ENCODE data around the gene PPP1R3G.

The PPP1R3G gene

DNA sequence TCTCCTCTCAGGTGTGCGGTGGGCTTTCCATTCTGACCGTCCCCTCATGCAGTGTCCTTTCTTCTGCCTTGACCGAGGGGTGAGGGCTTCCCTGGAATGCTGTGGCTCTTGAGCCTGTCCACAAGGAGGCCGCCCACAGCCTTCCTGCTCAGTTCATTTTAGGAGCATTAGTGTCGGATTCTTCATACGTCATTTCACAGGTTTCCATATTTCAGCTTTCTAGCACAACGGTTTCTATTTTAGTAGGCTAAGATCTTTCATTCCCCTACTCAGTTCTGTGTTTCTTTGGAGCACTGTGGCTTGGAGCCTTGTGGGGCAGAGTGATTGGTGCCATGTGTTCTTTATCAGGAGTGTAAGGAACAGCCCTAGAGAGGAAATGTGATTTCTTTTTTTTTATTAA, 5.5 kb downstream of the PPP1R3G start:
- Histone ChIP-seq H3K4me1 (ENCODE audit: control insufficient read depth, insufficient read depth, low read length) (no peaks in the 10 kb centered on the region), H3K27ac (ENCODE audit: insufficient read depth, low read depth, low read length, poor library complexity, severe bottlenecking) (no peak overlapping the region), H3K27me3 (ENCODE audit: control insufficient read depth, insufficient read depth, low read length, poor library complexity, severe bottlenecking) (peaks cover 22% of the 10 kb centered on the region), H3K9me3 (ENCODE audit: control insufficient read depth, low read length) (no peaks in the 10 kb centered on the region), H3K4me3 (ENCODE audit: insufficient read depth, low read depth, low read length) (no peak overlapping the region), H3K36me3 (ENCODE audit: control insufficient read depth, insufficient read depth, low read length) (no peaks in the 10 kb centered on the region)
- 91 to 94% methylated on average over 7 of the region's 7 CpGs for WGBS, 2 experiments

DNA sequence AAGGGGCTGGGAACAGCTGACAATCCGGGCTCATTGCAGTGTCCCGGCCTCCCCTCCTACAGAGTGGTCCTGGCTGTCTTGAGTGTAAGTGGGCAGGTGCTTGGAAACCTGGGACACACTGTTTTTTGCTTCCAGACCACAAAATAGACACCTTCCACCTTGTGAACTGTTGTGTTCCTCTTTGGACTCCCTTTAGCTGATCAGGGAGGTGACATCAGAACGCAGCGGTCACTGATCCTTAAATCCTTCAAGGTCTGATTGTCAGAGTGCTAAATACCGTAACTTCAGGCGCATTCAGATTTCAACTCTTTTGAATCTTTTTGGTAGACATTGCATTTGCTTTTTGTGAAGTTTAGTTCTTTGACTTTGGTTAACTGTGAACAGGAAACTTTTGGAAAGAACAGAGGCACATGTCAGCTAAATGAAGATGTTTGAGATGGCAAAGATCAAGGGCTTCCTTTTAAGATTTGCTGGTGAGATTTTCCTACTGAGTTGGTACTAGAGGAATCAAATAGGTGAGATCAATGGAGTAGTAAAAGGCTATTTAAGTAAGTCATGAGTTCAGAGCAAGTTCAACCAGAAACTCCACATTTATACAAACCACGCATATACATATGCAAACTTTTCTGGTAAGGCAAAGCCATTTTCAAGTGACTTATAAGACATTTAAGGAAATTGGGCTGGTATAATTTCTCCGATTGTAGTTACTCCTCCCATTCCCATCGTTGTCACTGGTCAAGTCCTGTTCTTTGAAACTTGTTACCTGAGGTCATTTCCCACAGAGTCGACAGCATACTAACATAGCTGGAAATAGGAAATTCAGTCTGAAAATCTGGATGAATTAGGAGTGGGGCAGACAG, 6.3 kb downstream of the PPP1R3G start:
- WGBS, 2 experiments: 94 to 97% methylated on average over 10 of the region's 10 CpGs

DNA sequence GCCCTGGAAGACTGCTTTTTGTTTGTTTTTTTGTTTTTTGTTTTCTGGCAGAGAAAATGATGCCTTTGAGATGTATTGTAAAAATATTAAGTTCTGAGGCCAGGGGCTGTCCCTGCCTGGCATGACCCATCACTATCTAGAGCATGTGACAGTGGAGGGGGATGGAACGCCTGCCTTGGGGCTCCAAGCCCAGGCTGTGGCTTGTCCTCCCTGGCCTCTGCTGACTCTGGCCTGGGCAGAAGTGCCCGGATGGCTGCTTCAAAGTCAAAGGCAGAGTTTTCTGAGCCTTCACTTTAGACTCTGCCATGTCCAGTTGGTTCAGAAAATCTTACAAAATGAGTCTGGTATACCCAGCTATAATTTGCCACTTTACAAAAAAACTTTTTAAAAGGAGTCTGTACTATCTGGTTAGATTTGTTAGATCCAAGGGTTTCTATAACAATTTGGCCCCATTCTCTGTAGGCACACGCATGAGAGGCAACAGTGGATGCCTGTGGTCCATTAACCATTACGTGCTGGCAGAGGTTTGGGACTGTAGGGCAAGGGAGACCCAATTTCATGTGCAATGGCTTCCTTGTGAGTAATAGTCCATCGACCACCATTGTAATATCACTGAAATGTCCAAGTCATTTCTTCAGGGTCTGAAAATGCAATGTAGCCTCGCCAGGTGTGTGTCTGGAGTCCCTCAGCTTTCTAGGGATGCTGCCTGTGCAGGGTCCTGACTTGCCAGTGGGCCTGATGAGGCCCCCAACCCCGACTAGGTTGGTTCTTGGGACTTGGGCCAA, 8.3 kb downstream of the PPP1R3G start:
- 90 to 93% methylated on average over 7 of the region's 7 CpGs for WGBS, 2 experiments

More for the DNA sequence above, 6.3 kb downstream of the PPP1R3G start:
- Histone ChIP-seq H3K4me3 (ENCODE audit: insufficient read depth, low read depth, low read length) (no peak overlapping the region), H3K27ac (ENCODE audit: insufficient read depth, low read depth, low read length, poor library complexity, severe bottlenecking) (no peak overlapping the region), H3K36me3 (ENCODE audit: control insufficient read depth, insufficient read depth, low read length) (no peaks in the 10 kb centered on the region), H3K4me1 (ENCODE audit: control insufficient read depth, insufficient read depth, low read length) (no peaks in the 10 kb centered on the region), H3K9me3 (ENCODE audit: control insufficient read depth, low read length) (no peaks in the 10 kb centered on the region), H3K27me3 (ENCODE audit: control insufficient read depth, insufficient read depth, low read length, poor library complexity, severe bottlenecking) (peaks cover 14% of the 10 kb centered on the region)

DNA sequence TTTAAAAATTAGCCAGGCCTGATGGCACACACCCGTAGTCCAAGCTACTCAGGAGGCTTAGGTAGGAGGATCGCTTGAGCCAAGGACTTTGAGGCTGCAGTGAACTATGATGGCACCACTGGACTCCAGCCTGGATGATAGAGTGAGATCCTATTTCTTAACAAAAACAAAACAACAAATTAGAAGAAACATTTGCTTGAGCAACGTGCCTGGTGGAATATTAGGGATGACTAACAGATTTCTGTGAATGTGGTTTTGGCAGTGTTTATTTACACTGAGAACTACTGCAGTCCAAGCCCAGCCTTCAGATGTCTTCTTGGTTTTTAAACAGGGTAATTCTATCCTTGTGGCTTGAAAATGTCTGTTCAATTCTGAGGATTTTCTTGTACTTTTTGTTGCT, 9.2 kb downstream of the PPP1R3G start:
- Histone ChIP-seq H3K4me3 (ENCODE audit: insufficient read depth, low read depth, low read length) (no peak overlapping the region), H3K4me1 (ENCODE audit: control insufficient read depth, insufficient read depth, low read length) (no peaks in the 10 kb centered on the region), H3K27ac (ENCODE audit: insufficient read depth, low read depth, low read length, poor library complexity, severe bottlenecking) (no peak overlapping the region), H3K9me3 (ENCODE audit: control insufficient read depth, low read length) (no peaks in the 10 kb centered on the region), H3K27me3 (ENCODE audit: control insufficient read depth, insufficient read depth, low read length, poor library complexity, severe bottlenecking) (no peaks in the 10 kb centered on the region), H3K36me3 (ENCODE audit: control insufficient read depth, insufficient read depth, low read length) (no peaks in the 10 kb centered on the region)
- 92 to 96% methylated on average over 3 of the region's 3 CpGs for WGBS, 2 experiments

More for the DNA sequence above, 8.3 kb downstream of the PPP1R3G start:
- H3K4me3 ChIP-seq (ENCODE audit: insufficient read depth, low read depth, low read length): no peak overlapping the region
- no peaks in the 10 kb centered on the region for H3K9me3 ChIP-seq (ENCODE audit: control insufficient read depth, low read length)
- no peaks in the 10 kb centered on the region for H3K36me3 ChIP-seq (ENCODE audit: control insufficient read depth, insufficient read depth, low read length)
- H3K4me1 ChIP-seq (ENCODE audit: control insufficient read depth, insufficient read depth, low read length): no peaks in the 10 kb centered on the region
- H3K27me3 ChIP-seq (ENCODE audit: control insufficient read depth, insufficient read depth, low read length, poor library complexity, severe bottlenecking): no peaks in the 10 kb centered on the region
- no peak overlapping the region for H3K27ac ChIP-seq (ENCODE audit: insufficient read depth, low read depth, low read length, poor library complexity, severe bottlenecking)

DNA sequence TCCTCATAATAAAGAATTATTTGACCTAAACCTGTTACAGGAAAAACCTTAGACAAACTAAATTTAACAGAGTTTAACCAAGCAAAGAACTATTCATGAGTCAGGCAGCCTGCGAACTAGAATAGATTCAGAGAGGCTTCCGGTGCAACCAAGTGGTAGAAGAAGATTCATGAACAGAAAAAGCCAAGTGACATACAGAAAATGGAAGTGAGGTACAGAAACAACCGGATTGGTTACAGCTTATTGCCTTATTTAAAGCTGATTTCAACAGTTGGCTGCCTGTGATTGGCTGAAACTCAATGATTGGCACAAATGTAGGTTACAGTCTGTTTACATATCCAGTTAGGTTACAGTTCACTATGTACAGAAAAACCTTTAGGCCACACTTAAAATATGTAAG, 10.1 kb downstream of the PPP1R3G start:
- Histone ChIP-seq H3K9me3 (ENCODE audit: control insufficient read depth, low read length) (no peaks in the 10 kb centered on the region), H3K27ac (ENCODE audit: insufficient read depth, low read depth, low read length, poor library complexity, severe bottlenecking) (no peak overlapping the region), H3K36me3 (ENCODE audit: control insufficient read depth, insufficient read depth, low read length) (no peaks in the 10 kb centered on the region), H3K27me3 (ENCODE audit: control insufficient read depth, insufficient read depth, low read length, poor library complexity, severe bottlenecking) (no peaks in the 10 kb centered on the region), H3K4me3 (ENCODE audit: insufficient read depth, low read depth, low read length) (no peak overlapping the region), H3K4me1 (ENCODE audit: control insufficient read depth, insufficient read depth, low read length) (no peaks in the 10 kb centered on the region)
- 78 to 86% methylated on average over 3 of the region's 3 CpGs for WGBS, 2 experiments

DNA sequence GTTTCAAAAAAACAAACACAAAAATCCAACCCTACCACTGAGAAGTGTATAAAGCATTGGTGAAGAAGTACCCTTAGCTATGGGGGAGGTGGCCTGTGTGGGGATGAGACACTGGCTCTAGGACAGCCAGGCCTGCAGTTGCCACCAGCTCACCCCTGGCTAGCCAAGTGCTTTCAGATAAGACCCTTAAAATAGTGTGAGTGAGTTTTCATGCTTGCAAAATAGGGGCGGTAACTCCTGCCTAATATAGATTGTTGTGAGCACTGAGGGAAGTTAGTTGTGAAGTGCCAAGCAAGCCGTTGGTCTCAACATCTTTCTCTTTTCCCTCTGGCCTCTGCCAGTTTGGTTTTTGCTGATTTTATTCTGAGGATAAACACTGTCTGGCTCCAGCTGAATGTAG, 11.3 kb downstream of the PPP1R3G start:
- H3K4me3 ChIP-seq (ENCODE audit: insufficient read depth, low read depth, low read length): no peak overlapping the region
- no peaks in the 10 kb centered on the region for H3K36me3 ChIP-seq (ENCODE audit: control insufficient read depth, insufficient read depth, low read length)
- H3K27ac ChIP-seq (ENCODE audit: insufficient read depth, low read depth, low read length, poor library complexity, severe bottlenecking): no peak overlapping the region
- 88 to 93% methylated on average over 2 of the region's 2 CpGs for WGBS, 2 experiments
- no peaks in the 10 kb centered on the region for H3K27me3 ChIP-seq (ENCODE audit: control insufficient read depth, insufficient read depth, low read length, poor library complexity, severe bottlenecking)
- no peaks in the 10 kb centered on the region for H3K9me3 ChIP-seq (ENCODE audit: control insufficient read depth, low read length)
- no peaks in the 10 kb centered on the region for H3K4me1 ChIP-seq (ENCODE audit: control insufficient read depth, insufficient read depth, low read length)

DNA sequence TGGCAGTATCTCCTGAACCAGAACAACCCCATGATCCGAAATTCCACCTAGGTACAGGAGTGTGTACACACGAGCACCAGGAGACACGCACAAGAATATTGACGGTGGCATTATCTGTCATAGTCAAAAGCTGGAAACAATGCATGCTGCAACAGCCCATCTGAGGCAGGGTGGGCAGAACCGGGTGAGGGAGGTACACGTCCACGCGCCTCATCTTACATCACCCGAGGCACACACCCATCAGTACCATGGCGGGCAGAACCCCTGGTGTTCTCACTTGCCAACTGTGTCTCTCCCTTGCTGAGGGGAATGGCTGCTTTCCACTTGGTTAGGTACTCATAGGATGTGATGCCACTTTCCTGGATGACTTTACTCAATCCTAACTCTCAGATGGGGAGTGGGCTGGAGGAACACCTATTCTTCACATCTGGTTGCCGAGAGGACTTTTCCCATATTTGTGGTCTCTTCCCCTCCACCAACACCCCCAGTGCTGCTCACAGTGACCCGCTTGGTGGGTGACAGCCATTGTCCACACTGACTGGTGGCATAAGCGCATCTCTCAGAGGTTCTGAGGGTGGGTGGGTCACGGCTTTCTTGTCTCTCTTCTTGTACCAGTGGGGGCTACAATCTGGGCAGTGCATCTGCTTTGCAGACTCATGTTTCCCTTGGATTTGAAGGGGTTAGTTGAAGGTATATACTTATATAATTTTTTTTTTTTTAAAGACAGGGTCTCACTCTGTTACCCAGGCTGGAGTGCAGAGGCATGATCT, 13.5 kb downstream of the PPP1R3G start:
- Histone ChIP-seq H3K27me3 (ENCODE audit: control insufficient read depth, insufficient read depth, low read length, poor library complexity, severe bottlenecking) (no peaks in the 10 kb centered on the region), H3K27ac (ENCODE audit: insufficient read depth, low read depth, low read length, poor library complexity, severe bottlenecking) (no peak overlapping the region), H3K4me1 (ENCODE audit: control insufficient read depth, insufficient read depth, low read length) (no peaks in the 10 kb centered on the region), H3K4me3 (ENCODE audit: insufficient read depth, low read depth, low read length) (no peak overlapping the region), H3K36me3 (ENCODE audit: control insufficient read depth, insufficient read depth, low read length) (no peaks in the 10 kb centered on the region), H3K9me3 (ENCODE audit: control insufficient read depth, low read length) (no peaks in the 10 kb centered on the region)
- 94% methylated on average over 14 of the region's 14 CpGs for WGBS, 2 experiments

DNA sequence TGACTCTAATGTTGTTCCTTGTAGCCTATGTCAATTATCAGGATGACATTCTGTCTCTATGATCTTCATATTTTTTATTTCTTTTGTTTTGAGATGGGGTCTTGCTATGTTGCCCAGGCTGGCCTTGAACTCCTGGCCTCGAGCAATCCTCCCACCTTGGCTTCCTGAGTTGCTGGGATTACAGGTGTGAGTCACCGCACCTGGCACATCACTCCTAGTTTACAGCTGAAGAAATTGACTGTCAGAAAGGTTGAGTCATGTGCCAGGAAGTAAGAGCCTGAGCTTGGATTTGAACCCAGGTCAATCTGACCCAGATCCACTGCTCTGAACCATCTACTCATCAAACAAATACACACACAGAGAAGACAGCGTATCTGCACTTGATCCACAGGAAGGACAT, 14.4 kb downstream of the PPP1R3G start:
- Histone ChIP-seq H3K27me3 (ENCODE audit: control insufficient read depth, insufficient read depth, low read length, poor library complexity, severe bottlenecking) (no peaks in the 10 kb centered on the region), H3K4me3 (ENCODE audit: insufficient read depth, low read depth, low read length) (no peak overlapping the region), H3K9me3 (ENCODE audit: control insufficient read depth, low read length) (no peaks in the 10 kb centered on the region), H3K27ac (ENCODE audit: insufficient read depth, low read depth, low read length, poor library complexity, severe bottlenecking) (no peak overlapping the region), H3K4me1 (ENCODE audit: control insufficient read depth, insufficient read depth, low read length) (no peaks in the 10 kb centered on the region), H3K36me3 (ENCODE audit: control insufficient read depth, insufficient read depth, low read length) (no peaks in the 10 kb centered on the region)
- WGBS, 2 experiments: 89 to 94% methylated on average over 3 of the region's 3 CpGs

DNA sequence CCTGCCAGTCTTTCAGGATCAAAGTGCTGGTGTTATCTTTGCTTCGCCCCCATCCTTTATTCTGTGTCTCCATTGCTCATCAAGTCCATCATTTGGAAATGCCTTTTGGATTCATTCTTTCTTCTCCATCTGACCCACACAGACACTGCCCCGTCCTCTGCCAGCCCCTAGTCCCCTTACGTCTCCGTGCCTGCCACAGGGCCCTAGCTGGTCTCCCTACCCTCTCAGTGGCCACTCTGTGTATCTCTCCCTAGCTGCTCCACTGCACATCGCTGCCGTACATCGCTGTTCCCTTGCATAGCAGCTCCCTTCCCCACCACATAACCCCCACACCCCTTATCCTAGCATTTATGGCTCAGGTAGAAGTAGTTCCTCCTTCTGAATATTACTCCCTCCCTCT, 15.7 kb downstream of the PPP1R3G start:
- no peaks in the 10 kb centered on the region for H3K9me3 ChIP-seq (ENCODE audit: control insufficient read depth, low read length)
- H3K36me3 ChIP-seq (ENCODE audit: control insufficient read depth, insufficient read depth, low read length): no peaks in the 10 kb centered on the region
- no peak overlapping the region for H3K4me3 ChIP-seq (ENCODE audit: insufficient read depth, low read depth, low read length)
- WGBS, 2 experiments: 93% methylated on average over 7 of the region's 7 CpGs
- no peaks in the 10 kb centered on the region for H3K27me3 ChIP-seq (ENCODE audit: control insufficient read depth, insufficient read depth, low read length, poor library complexity, severe bottlenecking)
- H3K27ac ChIP-seq (ENCODE audit: insufficient read depth, low read depth, low read length, poor library complexity, severe bottlenecking): no peak overlapping the region
- no peaks in the 10 kb centered on the region for H3K4me1 ChIP-seq (ENCODE audit: control insufficient read depth, insufficient read depth, low read length)
